Forelimb muscle (tissue), 1 donor: ENCODE measurements around the gene NRIP1. TPM values are rescaled to one million over a fixed set of nuclear protein-coding genes. Genes with fewer than 3 reads are reported as not detected.
"Not testable (repeated sequence)": the region's sequence is repeated elsewhere in the genome, so short reads cannot be mapped to it uniquely, and the experiment has no call there.

Experiments
- DNase-seq: peaks from one replicate; pipeline ENCODE4 v3.0.0-alpha.2; 2013; ENCODE audit warnings: low read depth
- polyA plus RNA-seq: library from polyadenylated mRNA; unstranded; fragments of 120-200 nt; gene quantifications from one replicate; pipeline ENCODE4 v1.2.1, GENCODE V29; 2013; ENCODE audit not compliant: insufficient read length

Gene NRIP1
- polyA plus RNA-seq, 1 donor = 47.8 TPM

GRCh38 chr21:14975136-14975919, 89.5 kb downstream of the NRIP1 start:
- no peak for DNase-seq

DNA sequence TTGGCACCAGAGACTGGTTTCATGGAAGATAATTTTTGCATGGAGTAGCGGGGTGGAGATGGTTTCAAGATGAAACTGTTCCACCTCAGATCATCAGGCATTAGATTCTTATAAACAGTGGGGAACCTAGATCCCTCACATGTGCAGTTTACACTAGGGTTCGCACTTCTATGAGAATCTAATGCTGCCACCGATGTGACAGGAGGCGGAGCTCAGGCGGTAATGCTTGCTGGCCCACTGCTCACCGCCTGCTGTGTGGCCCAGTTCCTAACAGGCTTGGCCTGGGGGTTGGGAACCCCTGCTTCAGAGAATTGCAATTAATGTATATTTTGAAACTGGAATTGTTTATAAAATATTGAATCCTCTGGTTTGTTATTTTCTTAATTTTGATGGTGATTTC, 92.1 kb downstream of the NRIP1 start:
- DNase-seq = no peak

DNA sequence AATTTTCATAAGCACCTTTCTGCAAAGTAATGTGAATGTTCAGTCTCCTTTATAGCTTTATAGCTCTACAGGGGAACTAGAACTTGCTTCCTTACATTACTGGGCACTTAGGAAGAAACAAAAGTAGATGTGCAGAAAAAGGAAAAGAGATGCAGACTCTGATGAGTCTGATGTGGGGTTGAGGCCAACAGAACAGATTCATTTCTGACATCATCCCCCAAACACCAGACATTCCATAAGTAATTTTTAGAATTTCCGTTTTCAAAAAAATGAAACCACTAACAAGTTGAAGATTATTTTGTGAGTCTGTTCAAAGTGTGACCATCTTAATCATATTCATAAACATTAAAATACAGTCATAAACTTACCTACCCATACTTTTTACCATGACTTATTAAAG, 96.0 kb downstream of the NRIP1 start:
- DNase-seq = no peak

DNA sequence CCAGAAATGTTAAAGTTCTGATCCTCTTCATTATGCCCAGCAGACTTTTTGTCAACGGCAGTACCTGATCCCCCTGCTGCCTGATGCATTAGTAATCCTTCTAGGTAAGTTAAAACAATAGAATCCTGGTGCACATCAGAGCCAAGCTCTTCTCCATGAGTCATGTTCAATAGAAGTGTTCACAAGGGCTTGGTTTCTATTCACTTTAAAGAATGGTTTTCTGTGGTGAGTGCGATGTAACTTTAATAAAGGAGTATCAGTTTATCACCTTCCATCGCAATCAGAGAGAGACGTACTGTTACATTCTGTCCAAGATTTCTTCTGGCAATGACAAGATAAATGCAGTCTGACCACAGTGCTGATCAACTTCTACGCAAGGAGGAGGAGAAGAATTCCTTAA, 96.8 kb downstream of the NRIP1 start:
- DNase-seq = no peak

DNA sequence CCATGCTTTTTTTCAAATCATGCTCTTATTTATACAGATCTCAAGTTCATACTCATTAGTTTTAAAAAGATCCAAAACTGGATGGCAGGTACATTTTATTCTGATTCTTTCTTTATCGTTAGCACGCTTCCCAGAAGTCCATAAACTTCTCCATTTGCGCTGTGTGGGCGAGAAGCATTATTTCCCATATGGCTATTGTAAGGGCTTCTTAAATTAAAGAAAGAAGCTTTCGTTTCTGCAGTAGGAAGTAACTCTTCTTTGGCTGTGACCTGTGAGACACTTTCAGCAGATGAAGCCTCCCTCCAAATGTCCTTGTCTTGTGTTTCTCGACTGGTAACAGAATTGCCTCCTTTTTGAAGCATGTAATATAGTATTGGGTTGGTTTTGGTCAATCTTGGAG, 100.2 kb downstream of the NRIP1 start:
- no peak for DNase-seq

DNA sequence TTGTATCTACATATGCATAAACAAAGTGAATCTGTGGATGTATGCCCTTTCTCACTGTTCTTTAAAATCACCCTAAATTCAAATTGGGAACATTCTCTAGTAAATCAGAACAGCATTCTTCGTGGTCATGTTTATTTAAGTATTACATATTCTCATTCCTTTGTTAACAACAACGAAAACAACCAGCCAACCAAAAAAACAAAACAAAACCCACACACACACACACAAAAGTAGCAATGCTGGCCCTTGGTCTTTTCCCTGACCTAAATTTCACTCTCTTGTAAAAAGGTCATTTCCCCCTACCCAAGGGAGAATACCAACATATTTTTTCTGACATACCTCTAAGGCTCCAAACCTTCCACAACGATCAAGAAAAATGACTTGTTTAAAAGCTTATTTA, 102.6 kb downstream of the NRIP1 start:
- no peak for DNase-seq

- DNase-seq = no peak
Observed at GRCh38 chr21:14961502-14961901, 103.3 kb downstream of the NRIP1 start.

GRCh38 chr21:14959343-14959742, 105.5 kb downstream of the NRIP1 start:
- no peak for DNase-seq

- DNase-seq = no peak
Observed at GRCh38 chr21:14957836-14958235, 107.0 kb downstream of the NRIP1 start.

GRCh38 chr21:14956807-14957206, 108.0 kb downstream of the NRIP1 start:
- no peak for DNase-seq

GRCh38 chr21:14955936-14956520, 108.8 kb downstream of the NRIP1 start:
- DNase-seq = no peak

DNA sequence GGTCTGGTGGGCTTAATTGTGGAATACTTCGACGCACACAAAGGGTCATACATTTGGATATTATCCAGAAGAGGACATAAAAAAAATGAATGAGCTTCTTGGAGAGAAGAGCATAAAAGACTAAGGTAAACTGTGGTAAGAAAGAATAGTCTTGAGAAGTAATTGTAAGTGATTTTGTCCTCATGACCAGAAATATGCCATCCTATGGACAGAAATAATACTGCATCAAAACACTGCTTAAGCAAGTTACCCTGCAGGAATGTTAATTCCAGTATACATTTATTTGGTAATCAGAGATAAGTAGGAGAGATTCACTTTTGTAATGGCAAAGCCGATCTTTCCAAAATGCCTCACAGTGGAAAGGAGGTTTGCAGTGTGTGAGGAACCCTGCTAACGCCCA, 111.9 kb downstream of the NRIP1 start:
- no peak for DNase-seq

DNA sequence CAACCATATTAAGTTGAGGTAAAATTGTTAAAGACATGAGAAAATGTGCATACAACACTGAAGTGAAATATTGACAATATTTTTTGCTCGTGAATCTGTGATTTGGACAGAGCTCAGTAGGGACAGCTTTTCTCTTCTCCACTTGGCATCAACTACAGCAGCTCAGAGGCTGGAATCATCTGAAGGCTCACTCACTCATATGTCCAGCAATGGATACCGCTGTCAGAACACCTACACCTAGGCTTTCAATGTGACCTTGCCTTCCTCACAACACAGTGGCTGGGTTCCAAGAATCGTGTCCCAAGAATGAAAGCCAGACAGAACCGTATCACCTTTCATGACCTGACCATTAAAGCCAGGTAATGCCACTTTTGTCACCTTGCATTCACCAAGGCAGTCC, 115.2 kb downstream of the NRIP1 start:
- DNase-seq = no peak

DNA sequence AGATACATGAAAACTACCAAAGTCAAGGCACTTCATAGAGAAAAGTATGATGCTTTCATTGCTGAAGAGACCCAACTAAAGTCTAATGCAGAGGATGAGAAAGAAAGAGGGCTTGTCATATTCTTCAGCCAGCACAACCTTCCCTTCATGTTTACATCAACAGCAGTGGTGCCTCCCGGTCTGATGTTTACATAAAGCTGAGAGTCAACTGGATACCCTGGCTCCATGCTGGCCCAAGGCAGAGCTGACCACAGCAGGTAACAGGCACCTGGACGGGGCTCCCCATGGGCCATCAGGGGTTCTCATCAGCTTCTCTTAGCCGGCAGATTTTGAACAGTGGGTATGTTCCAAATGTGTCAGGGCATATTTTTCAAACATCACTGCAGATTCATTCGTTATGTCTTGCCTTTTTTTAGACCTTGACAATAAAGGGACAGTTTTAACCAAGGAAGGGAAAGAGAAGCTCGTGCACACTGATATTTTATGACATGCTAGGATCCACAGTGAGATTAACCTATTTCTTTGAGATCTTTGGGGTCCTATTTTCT, 117.1 kb downstream of the NRIP1 start:
- no peak for DNase-seq

DNA sequence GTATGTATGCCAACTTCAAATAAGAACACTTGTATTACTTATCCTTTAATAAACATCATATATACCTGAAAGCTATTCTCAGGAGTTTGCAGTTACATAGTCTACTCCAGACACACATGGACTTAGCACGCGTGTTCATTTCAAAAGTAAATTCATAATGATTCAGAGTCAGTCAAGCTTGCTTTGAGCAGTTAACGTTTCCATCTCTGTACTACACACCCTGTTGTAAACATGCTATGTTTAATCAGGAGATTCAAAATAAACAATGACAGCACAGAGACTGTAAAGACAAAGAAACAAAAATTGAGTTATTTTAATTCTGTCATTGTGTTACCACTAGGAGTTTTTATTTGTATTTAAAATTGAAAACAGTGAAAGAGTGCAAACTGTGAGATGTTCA, 119.6 kb downstream of the NRIP1 start:
- no peak for DNase-seq

DNA sequence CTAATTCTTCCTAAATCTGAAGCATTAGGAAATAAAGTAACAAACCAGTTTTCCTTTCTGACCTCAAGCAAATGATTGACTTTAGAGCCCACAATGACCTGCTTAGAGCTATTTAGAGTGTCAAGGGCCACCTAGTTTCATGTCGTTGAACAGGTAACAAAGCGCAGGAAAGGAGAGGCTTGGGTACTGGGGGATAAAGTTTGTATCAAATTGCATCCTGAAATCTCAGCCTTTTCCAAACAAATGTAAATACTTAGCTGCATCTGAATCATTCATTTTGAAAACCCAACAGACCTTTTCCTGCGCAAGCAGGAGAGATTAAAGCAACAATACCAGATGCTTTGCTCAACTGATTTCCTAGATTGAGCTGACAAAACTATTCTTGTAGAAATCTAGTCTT, 121.2 kb downstream of the NRIP1 start:
- DNase-seq = no peak

- no peak for DNase-seq
Observed at GRCh38 chr21:14942801-14943490, 121.9 kb downstream of the NRIP1 start.

- not testable (repeated sequence) for DNase-seq
Observed at GRCh38 chr21:14927324-14927723, 137.5 kb downstream of the NRIP1 start.

DNA sequence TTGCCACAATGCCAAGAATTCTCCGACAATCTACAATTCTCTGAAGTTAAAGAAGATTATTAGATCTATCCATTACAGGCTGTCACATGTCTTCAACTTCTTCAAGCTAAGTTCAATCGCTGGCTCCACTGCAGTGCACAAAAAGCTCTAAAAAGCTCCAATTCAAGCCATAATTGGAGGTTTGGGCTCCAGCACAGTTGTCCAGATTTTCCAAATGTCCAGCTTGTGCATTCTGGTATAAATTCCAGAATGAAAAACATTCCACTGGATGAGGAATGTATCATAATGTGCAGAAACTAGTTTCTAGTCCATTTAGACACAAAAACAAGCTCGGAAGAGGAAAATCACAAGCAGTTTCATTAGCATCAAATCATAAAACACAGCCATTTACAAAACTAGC, 138.6 kb downstream of the NRIP1 start:
- DNase-seq = no peak

- no peak for DNase-seq
Observed at GRCh38 chr21:14923468-14923867, 141.3 kb downstream of the NRIP1 start.

- DNase-seq = no peak
Observed at GRCh38 chr21:14922980-14923379, 141.8 kb downstream of the NRIP1 start.

DNA sequence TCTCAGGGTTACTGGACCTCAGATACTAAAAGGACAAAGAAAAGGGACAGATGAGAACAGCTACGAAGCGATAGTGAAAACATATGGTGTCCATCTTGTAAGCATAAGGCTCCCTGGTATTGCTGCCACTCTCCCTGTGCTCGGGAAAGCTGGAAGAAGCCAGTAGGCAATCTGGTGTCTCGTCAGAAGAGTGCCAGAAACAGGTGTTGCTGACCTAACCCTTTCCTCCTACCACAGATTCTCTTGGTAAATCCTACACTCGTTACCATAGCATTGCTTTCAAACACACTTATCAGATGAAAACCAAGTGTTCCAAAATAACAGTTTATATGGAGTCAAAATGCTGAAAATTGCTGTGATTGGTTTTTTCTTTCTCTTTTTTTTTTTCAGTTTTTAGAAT, 146.3 kb downstream of the NRIP1 start:
- DNase-seq = no peak

GRCh38 chr21:14917762-14918161, 147.0 kb downstream of the NRIP1 start:
- no peak for DNase-seq
